Measurements from ENCODE around the gene PDZD2. TPM values are rescaled to one million over a fixed set of nuclear protein-coding genes. Genes with fewer than 3 reads are reported as not detected.

Gene PDZD2
- total and polyA plus RNA-seq, 2 experiments from 2014 or later: 1.7 to 4.0 TPM

DNA sequence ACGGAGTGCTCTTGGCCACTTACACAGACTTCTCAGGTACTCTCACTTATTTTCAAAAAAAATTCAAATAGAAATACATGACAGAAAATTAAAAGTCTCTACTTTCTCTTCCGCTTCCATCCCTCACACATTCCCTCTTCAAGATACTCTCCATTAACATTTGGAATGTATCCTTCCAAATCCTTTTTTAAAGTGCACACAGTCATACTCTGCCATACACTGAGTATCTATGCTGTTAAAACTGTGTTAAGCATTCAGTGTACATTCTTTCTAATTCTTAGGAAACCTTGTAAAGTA lies 519.7 kb downstream of the PDZD2 start:
- peaks cover 3% of the 10 kb centered on the region for H3K4me1 ChIP-seq (ENCODE audit: insufficient read depth)
- no peak overlapping the region for H3K4me2 ChIP-seq
- H4K20me1 ChIP-seq (ENCODE audit: insufficient read depth, poor library complexity, severe bottlenecking): peaks cover 94% of the 10 kb centered on the region
- H2AFZ ChIP-seq: no peak overlapping the region
- no peaks in the 10 kb centered on the region for H3K27me3 ChIP-seq
- no peak overlapping the region for H3K4me3 ChIP-seq
- no peak for DNase-seq (ENCODE audit: low spot score)
- peaks cover 100% of the 10 kb centered on the region for H3K79me2 ChIP-seq
- H3K9me2 ChIP-seq (replicated peaks; ENCODE audit: insufficient read depth): no peaks in the 10 kb centered on the region
- H3K27ac ChIP-seq: no peak overlapping the region
- no peaks in the 10 kb centered on the region for H3K36me3 ChIP-seq (replicated peaks; ENCODE audit: insufficient read depth, low read depth)
- WGBS (ENCODE audit: low lambda C conversion rate, missing lambda C conversion rate): 94% methylated on average over 2 of the region's 2 CpGs
- TF ChIP-seq CTCF (IDR thresholded peaks at IDR 0.05; ENCODE audit: poor library complexity) (no peak), EZH2 (IDR thresholded peaks at IDR 0.05; ENCODE audit: borderline replicate concordance) (no peak), EZH2phosphoT487 (IDR thresholded peaks at IDR 0.05; ENCODE audit: low read depth, severe bottlenecking, unreplicated experiment) (no peak)
- no peaks in the 10 kb centered on the region for H3K9me3 ChIP-seq (ENCODE audit: low read depth)

DNA sequence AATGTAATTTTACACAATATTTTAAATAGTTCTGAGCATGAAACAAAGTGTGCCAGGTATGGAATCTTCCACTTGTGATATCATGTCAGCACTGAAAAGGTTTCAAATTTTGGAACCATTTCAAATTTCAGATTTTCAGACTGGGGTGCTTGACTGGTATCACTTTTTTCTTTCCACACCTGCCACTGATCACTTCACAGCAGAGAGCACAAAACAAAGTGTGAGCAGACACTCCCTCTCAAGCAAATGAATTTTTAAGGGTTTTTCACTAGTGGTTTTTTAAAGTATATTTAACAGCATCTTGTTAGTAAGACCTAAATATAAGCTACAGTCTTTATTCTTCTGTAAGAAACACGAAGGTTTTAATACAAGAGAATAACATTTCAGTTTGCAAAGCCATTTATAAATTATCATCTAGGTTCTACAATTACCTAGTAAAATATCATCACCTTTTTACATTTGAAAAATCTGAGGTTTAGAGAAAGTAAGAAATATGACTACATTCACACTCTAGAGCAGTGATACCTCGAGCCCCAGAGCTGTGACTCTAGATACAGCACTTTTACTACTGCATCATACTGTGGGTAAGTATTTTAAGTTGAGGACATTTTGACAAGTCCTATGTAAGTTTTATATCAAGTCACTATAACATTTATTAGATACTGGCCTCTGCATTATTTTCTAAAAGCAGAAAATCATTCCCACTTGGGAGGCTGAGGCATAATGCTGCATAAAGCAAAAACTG lies 520.6 kb downstream of the PDZD2 start:
- H3K27me3 ChIP-seq: no peaks in the 10 kb centered on the region
- DNase-seq (ENCODE audit: low spot score): no peak
- no peak overlapping the region for H3K4me2 ChIP-seq
- peaks cover 94% of the 10 kb centered on the region for H4K20me1 ChIP-seq (ENCODE audit: insufficient read depth, poor library complexity, severe bottlenecking)
- no peak overlapping the region for H3K4me3 ChIP-seq
- no peaks in the 10 kb centered on the region for H3K4me1 ChIP-seq (ENCODE audit: insufficient read depth)
- H3K9me3 ChIP-seq (ENCODE audit: low read depth): no peaks in the 10 kb centered on the region
- TF ChIP-seq EZH2phosphoT487 (IDR thresholded peaks at IDR 0.05; ENCODE audit: low read depth, severe bottlenecking, unreplicated experiment) (no peak), EZH2 (IDR thresholded peaks at IDR 0.05; ENCODE audit: borderline replicate concordance) (no peak), CTCF (IDR thresholded peaks at IDR 0.05; ENCODE audit: poor library complexity) (no peak)
- no peaks in the 10 kb centered on the region for H3K9me2 ChIP-seq (replicated peaks; ENCODE audit: insufficient read depth)
- no peak overlapping the region for H2AFZ ChIP-seq
- 89% methylated on average over 2 of the region's 2 CpGs for WGBS (ENCODE audit: low lambda C conversion rate, missing lambda C conversion rate)
- peaks cover 100% of the 10 kb centered on the region for H3K79me2 ChIP-seq
- H3K36me3 ChIP-seq (replicated peaks; ENCODE audit: insufficient read depth, low read depth): no peaks in the 10 kb centered on the region
- no peak overlapping the region for H3K27ac ChIP-seq

- WGBS (ENCODE audit: low lambda C conversion rate, missing lambda C conversion rate): 93% methylated on average over 1 of the region's 1 CpG
- H3K4me3 ChIP-seq: no peak overlapping the region
- DNase-seq (ENCODE audit: low spot score): no peak
- H2AFZ ChIP-seq: no peak overlapping the region
- TF ChIP-seq EZH2phosphoT487 (IDR thresholded peaks at IDR 0.05; ENCODE audit: low read depth, severe bottlenecking, unreplicated experiment): no peak
- no peak for TF ChIP-seq EZH2 (IDR thresholded peaks at IDR 0.05; ENCODE audit: borderline replicate concordance)
- no peak for TF ChIP-seq CTCF (IDR thresholded peaks at IDR 0.05; ENCODE audit: poor library complexity)
- H3K9me3 ChIP-seq (ENCODE audit: low read depth): no peaks in the 10 kb centered on the region
- H3K9me2 ChIP-seq (replicated peaks; ENCODE audit: insufficient read depth): no peaks in the 10 kb centered on the region
- H3K27me3 ChIP-seq: no peaks in the 10 kb centered on the region
- H3K79me2 ChIP-seq: peaks cover 100% of the 10 kb centered on the region
- H3K36me3 ChIP-seq (replicated peaks; ENCODE audit: insufficient read depth, low read depth): no peaks in the 10 kb centered on the region
- H3K27ac ChIP-seq: no peak overlapping the region
- H4K20me1 ChIP-seq (ENCODE audit: insufficient read depth, poor library complexity, severe bottlenecking): peaks cover 94% of the 10 kb centered on the region
- no peak overlapping the region for H3K4me2 ChIP-seq
- H3K4me1 ChIP-seq (ENCODE audit: insufficient read depth): peaks cover 4% of the 10 kb centered on the region
Measured at GRCh38 chr5:32160228-32160627, 521.3 kb downstream of the PDZD2 start.

Small RNA genes lying within 50 kb of the gene (microRNA-seq; reads per million reads assigned to microRNA genes)
- not detected for gene MIR4279

Small RNA genes lying within 50 kb of the gene (small RNA-seq; reads per million reads assigned to genes)
- gene AC025458.1 (not detected), gene MIR4279 (not detected), gene RF00019 (not detected), gene RNU6-358P (not detected), gene RNU6-363P (not detected), gene RNU6-760P (not detected)

Other genes starting within 250 kb of the PDZD2 start
- gene DROSHA, start 107.0 kb upstream of the PDZD2 start, total RNA-seq: 33.7 and 40.8 TPM in 2 replicates
- 21.9 and 25.3 TPM in 2 replicates for gene DROSHA, start 107.0 kb upstream of the PDZD2 start, polyA plus RNA-seq
- gene C5orf22, start 106.8 kb upstream of the PDZD2 start, total RNA-seq: 15.3 and 16.3 TPM in 2 replicates
- 12.7 and 15.8 TPM in 2 replicates for gene C5orf22, start 106.8 kb upstream of the PDZD2 start, polyA plus RNA-seq

Data from hepatocyte (in vitro differentiated cells).